ENCODE measurements around the gene BTBD9.

The BTBD9 gene

DNA sequence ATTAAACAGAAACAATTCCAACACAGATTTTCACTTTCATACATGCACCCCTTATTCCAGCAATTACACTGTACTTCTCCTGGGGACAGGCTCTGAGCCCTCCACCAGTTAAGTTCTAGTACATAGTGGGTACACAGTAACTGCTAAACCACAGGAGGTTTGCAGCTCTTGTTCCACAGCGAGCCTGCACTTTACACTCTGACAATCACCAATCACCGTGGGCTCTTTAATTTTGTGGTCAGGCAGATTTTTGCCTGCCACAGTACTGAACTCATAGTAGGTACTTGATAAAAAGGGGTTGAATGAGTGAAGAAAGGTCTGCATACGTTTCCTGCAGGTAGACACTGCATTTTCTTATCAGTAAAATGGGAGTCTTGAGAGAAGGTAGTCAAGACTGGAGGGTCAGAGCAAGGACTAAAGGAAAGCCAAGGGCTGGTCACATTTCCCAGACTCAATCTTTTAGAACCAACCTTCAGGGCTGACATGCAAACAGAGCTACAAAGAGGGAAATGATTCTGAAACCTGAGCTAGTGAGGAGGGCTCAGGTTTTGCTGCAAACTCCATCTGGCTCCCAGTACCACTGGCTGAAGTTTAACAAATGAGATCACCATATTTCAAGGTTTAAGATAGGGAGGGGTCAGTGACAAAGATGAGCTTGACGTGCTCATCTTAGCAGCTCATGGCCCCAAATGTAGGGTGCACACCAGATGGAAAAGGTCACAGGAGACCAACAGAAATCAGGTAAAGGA is 404.6 kb downstream of the BTBD9 start:
- H3K4me3 ChIP-seq (ENCODE audit: low read length): no peak overlapping the region
- TF ChIP-seq, protein P1, sequence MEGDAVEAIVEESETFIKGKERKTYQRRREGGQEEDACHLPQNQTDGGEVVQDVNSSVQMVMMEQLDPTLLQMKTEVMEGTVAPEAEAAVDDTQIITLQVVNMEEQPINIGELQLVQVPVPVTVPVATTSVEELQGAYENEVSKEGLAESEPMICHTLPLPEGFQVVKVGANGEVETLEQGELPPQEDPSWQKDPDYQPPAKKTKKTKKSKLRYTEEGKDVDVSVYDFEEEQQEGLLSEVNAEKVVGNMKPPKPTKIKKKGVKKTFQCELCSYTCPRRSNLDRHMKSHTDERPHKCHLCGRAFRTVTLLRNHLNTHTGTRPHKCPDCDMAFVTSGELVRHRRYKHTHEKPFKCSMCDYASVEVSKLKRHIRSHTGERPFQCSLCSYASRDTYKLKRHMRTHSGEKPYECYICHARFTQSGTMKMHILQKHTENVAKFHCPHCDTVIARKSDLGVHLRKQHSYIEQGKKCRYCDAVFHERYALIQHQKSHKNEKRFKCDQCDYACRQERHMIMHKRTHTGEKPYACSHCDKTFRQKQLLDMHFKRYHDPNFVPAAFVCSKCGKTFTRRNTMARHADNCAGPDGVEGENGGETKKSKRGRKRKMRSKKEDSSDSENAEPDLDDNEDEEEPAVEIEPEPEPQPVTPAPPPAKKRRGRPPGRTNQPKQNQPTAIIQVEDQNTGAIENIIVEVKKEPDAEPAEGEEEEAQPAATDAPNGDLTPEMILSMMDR (IDR thresholded peaks at IDR 0.05; ENCODE audit: insufficient read depth, low read depth, low read length, missing control alignments): no peak
- no peak for DNase-seq (ENCODE audit: low read depth)

DNA sequence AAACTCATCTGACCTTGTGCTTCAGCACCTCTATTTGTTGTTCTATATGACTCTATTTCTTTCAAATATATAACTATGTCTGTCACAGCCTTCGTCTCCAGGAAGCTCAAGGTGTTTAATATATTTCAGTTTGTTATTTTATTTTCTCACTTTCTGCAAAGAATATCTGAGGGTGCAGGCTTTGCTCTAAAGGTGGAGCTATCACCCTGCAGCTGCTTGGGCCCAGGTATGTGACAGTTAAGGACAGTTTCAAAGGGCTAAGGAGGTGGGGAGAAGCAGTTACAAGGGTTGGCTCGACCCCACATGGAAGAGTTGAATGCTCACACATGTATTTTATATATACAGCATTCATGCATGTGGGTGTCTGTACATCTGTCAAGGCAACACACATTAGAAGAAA is 405.6 kb downstream of the BTBD9 start:
- no peak overlapping the region for H3K4me3 ChIP-seq (ENCODE audit: low read length)
- TF ChIP-seq, protein P1 (IDR thresholded peaks at IDR 0.05; ENCODE audit: insufficient read depth, low read depth, low read length, missing control alignments): no peak
- no peak for DNase-seq (ENCODE audit: low read depth)

- no peak overlapping the region for H3K4me3 ChIP-seq (ENCODE audit: low read length)
- DNase-seq (ENCODE audit: low read depth): peak; percentile 20
- TF ChIP-seq, protein P1 (IDR thresholded peaks at IDR 0.05; ENCODE audit: insufficient read depth, low read depth, low read length, missing control alignments): no peak
These were observed 406.5 kb downstream of the BTBD9 start for GRCh38 chr6:38233161-38233791.

DNA sequence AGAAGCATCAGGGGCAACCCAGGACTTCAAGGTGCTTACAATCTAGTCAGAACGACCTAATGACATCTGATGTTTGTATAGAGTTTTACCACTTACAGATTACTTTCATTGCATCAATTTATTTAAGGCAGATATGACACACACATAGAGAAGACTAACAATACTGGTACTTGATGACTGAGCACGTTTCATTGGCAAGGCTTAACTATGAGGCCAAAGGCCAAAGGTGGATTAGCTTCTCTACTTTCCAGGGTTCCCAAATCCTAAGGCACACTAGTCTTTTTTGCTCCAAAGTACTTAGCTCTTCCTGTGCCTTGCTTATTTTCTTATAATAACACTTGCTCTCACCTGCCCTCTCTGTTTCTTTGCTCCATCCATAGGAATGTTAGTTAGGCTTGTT is 414.0 kb downstream of the BTBD9 start:
- DNase-seq (ENCODE audit: low read depth): no peak
- H3K4me3 ChIP-seq (ENCODE audit: low read length): no peak overlapping the region
- TF ChIP-seq, protein P1 (IDR thresholded peaks at IDR 0.05; ENCODE audit: insufficient read depth, low read depth, low read length, missing control alignments): no peak

GRCh38 chr6:38221251-38221650 is 418.5 kb downstream of the BTBD9 start:
- TF ChIP-seq, protein P1 (IDR thresholded peaks at IDR 0.05; ENCODE audit: insufficient read depth, low read depth, low read length, missing control alignments): no peak
- H3K4me3 ChIP-seq (ENCODE audit: low read length): no peak overlapping the region
- no peak for DNase-seq (ENCODE audit: low read depth)

GRCh38 chr6:38220069-38220723 is 419.5 kb downstream of the BTBD9 start:
- no peak overlapping the region for H3K4me3 ChIP-seq (ENCODE audit: low read length)
- no peak for DNase-seq (ENCODE audit: low read depth)
- TF ChIP-seq, protein P1 (IDR thresholded peaks at IDR 0.05; ENCODE audit: insufficient read depth, low read depth, low read length, missing control alignments): no peak
